Measurements from ENCODE around the gene EIPR1.
"Not testable (repeated sequence)": the region's sequence is repeated elsewhere in the genome, so short reads cannot be mapped to it uniquely, and the experiment has no call there.

EIPR1 gene

GRCh38 chr2:3357926-3358325 lies 19.7 kb downstream of the EIPR1 start:
- H3K9me3 ChIP-seq (ENCODE audit: control insufficient read depth, insufficient read depth, low read length): no peaks in the 10 kb centered on the region
- no CpG with 5 or more reads among the region's 8 CpGs for WGBS (ENCODE audit: insufficient coverage, insufficient read length)
- H3K36me3 ChIP-seq (ENCODE audit: control insufficient read depth, insufficient read depth, low read length): no peaks in the 10 kb centered on the region
- H3K4me3 ChIP-seq (ENCODE audit: low read length): no peak overlapping the region
- H3K27ac ChIP-seq (ENCODE audit: low read length): no peak overlapping the region
- H3K4me1 ChIP-seq (ENCODE audit: control insufficient read depth, insufficient read depth, low read length): peaks cover 2% of the 10 kb centered on the region; the same call in 1 of the 2 replicates
- no peaks in the 10 kb centered on the region for H3K27me3 ChIP-seq (ENCODE audit: control insufficient read depth, insufficient read depth, low read length)
- no peak for DNase-seq (ENCODE audit: low read depth, low spot score)

GRCh38 chr2:3357446-3357845 lies 20.2 kb downstream of the EIPR1 start:
- not testable (repeated sequence) for DNase-seq (ENCODE audit: low read depth, low spot score); H3K9me3 ChIP-seq (ENCODE audit: control insufficient read depth, insufficient read depth, low read length); H3K4me1 ChIP-seq (ENCODE audit: control insufficient read depth, insufficient read depth, low read length); H3K4me3 ChIP-seq (ENCODE audit: low read length); H3K27ac ChIP-seq (ENCODE audit: low read length); H3K36me3 ChIP-seq (ENCODE audit: control insufficient read depth, insufficient read depth, low read length); H3K27me3 ChIP-seq (ENCODE audit: control insufficient read depth, insufficient read depth, low read length)
- no CpG with 5 or more reads among the region's 2 CpGs for WGBS (ENCODE audit: insufficient coverage, insufficient read length)

DNA sequence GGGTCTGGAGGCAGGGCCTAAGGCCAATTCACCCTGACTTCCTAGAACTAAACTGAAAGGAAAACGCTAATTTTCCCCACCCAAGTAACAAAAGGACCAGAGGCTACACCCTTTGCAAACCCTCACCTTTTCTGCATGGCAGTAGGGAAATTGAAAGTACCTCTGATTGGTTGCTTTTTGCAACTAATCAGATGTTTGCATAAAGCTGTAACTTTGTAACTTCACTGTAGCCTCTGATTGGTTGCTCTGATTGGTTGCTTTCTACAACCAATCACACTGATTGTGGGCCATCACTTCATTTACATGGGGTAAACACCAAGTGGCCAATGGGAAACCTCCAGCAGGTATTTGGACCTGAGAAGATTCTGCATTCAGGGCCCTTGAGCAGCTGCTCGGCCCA lies 20.8 kb downstream of the EIPR1 start:
- H3K27me3 ChIP-seq (ENCODE audit: control insufficient read depth, insufficient read depth, low read length): no peaks in the 10 kb centered on the region
- no peak overlapping the region for H3K27ac ChIP-seq (ENCODE audit: low read length)
- DNase-seq (ENCODE audit: low read depth, low spot score): no peak
- H3K4me1 ChIP-seq (ENCODE audit: control insufficient read depth, insufficient read depth, low read length): peaks cover 2% of the 10 kb centered on the region; the same call in 1 of the 2 replicates
- H3K36me3 ChIP-seq (ENCODE audit: control insufficient read depth, insufficient read depth, low read length): no peaks in the 10 kb centered on the region
- H3K9me3 ChIP-seq (ENCODE audit: control insufficient read depth, insufficient read depth, low read length): no peaks in the 10 kb centered on the region
- no peak overlapping the region for H3K4me3 ChIP-seq (ENCODE audit: low read length)
- no CpG with 5 or more reads among the region's 2 CpGs for WGBS (ENCODE audit: insufficient coverage, insufficient read length)

DNA sequence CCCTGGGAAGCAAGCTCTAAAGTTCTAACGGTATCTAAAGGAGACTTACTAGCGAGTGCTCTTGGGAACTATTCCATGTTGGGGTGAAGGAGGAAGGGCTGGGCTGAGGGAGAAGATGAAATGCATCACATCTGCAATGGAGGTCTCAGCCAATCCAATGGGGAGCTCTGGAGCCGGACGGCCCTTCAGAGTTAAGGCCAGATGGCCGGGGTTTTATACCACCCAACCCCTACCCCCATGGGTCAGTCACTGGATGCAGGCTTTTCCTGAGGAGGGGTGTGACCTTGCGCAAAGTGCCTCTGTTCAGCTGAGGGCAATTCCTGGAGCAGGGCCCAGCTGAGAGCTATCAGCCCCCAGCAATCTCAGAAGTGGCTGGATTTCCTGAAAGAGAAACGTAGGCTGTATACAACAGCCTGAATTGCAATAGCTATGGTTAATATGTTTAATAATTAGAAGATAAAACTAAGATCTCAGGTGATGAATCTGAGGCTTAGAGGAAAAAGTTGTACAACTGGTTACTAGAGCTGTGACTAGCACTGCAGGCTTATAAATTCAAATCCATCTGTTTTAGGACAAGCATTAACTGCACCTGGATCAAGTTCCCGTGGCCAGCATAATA lies 21.6 kb downstream of the EIPR1 start:
- Histone ChIP-seq H3K4me1 (ENCODE audit: control insufficient read depth, insufficient read depth, low read length) (peaks cover 2% of the 10 kb centered on the region; the same call in 1 of the 2 replicates), H3K36me3 (ENCODE audit: control insufficient read depth, insufficient read depth, low read length) (no peaks in the 10 kb centered on the region), H3K4me3 (ENCODE audit: low read length) (no peak overlapping the region), H3K27me3 (ENCODE audit: control insufficient read depth, insufficient read depth, low read length) (no peaks in the 10 kb centered on the region), H3K9me3 (ENCODE audit: control insufficient read depth, insufficient read depth, low read length) (no peaks in the 10 kb centered on the region), H3K27ac (ENCODE audit: low read length) (no peak overlapping the region)
- no peak for DNase-seq (ENCODE audit: low read depth, low spot score)
- WGBS (ENCODE audit: insufficient coverage, insufficient read length): no CpG with 5 or more reads among the region's 8 CpGs

- WGBS (ENCODE audit: insufficient coverage, insufficient read length): no CpG with 5 or more reads among the region's 3 CpGs
- peaks cover 2% of the 10 kb centered on the region; the same call in 1 of the 2 replicates for H3K4me1 ChIP-seq (ENCODE audit: control insufficient read depth, insufficient read depth, low read length)
- H3K4me3 ChIP-seq (ENCODE audit: low read length): no peak overlapping the region
- H3K36me3 ChIP-seq (ENCODE audit: control insufficient read depth, insufficient read depth, low read length): no peaks in the 10 kb centered on the region
- no peak overlapping the region for H3K27ac ChIP-seq (ENCODE audit: low read length)
- no peak for DNase-seq (ENCODE audit: low read depth, low spot score)
- no peaks in the 10 kb centered on the region for H3K27me3 ChIP-seq (ENCODE audit: control insufficient read depth, insufficient read depth, low read length)
- H3K9me3 ChIP-seq (ENCODE audit: control insufficient read depth, insufficient read depth, low read length): no peaks in the 10 kb centered on the region
Measured at GRCh38 chr2:3354986-3355385, 22.6 kb downstream of the EIPR1 start.

DNA sequence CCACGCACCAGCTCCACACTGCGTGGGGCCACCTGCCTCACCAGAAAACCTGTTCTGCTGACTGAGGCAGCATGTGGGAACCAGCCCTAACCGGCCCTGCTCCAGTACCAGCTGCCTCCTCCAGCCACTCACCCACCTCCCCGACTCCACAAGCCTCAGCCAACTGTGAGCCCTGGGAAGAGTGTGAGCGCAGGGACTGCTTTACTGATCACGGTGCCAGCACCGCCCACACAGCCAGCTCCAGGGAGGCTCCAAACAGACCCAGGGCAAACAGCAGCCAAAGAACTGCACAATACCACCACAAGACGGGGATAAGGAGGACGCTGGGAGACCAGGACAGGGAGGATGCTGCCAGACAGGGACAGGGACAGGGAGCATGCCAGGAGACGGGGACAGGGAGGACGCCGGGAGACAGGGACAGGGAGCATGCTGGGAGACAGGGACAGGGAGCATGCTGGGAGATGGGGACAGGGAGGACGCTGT lies 28.4 kb downstream of the EIPR1 start:
- WGBS (ENCODE audit: insufficient coverage, insufficient read length): no CpG with 5 or more reads among the region's 13 CpGs
- Histone ChIP-seq H3K27ac (ENCODE audit: low read length) (no peak overlapping the region), H3K36me3 (ENCODE audit: control insufficient read depth, insufficient read depth, low read length) (no peaks in the 10 kb centered on the region), H3K4me1 (ENCODE audit: control insufficient read depth, insufficient read depth, low read length) (no peaks in the 10 kb centered on the region), H3K27me3 (ENCODE audit: control insufficient read depth, insufficient read depth, low read length) (no peaks in the 10 kb centered on the region), H3K9me3 (ENCODE audit: control insufficient read depth, insufficient read depth, low read length) (no peaks in the 10 kb centered on the region), H3K4me3 (ENCODE audit: low read length) (no peak overlapping the region)
- no peak for DNase-seq (ENCODE audit: low read depth, low spot score)

DNA sequence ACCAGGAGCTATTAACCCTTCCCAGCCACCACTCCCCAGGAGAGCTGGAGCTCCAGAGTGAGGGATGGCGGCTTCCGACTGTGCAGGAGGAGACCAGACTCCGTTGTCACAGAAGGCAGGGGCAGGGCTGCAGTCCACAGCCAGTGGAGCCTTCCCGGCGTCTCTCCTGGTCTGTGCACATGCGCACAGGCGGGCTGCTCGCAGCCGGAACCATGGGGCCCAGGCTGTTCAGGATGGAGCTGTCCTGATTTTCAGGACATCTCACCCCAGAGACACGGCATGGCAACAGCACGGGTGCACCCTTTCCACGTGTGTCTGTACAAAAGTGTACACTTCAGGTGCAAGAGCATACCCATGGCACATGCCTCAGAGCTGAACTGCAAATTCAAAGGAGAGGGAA lies 28.9 kb downstream of the EIPR1 start:
- Histone ChIP-seq H3K4me3 (ENCODE audit: low read length) (no peak overlapping the region), H3K27me3 (ENCODE audit: control insufficient read depth, insufficient read depth, low read length) (no peaks in the 10 kb centered on the region), H3K9me3 (ENCODE audit: control insufficient read depth, insufficient read depth, low read length) (no peaks in the 10 kb centered on the region), H3K4me1 (ENCODE audit: control insufficient read depth, insufficient read depth, low read length) (no peaks in the 10 kb centered on the region), H3K27ac (ENCODE audit: low read length) (no peak overlapping the region), H3K36me3 (ENCODE audit: control insufficient read depth, insufficient read depth, low read length) (no peaks in the 10 kb centered on the region)
- no peak for DNase-seq (ENCODE audit: low read depth, low spot score)
- WGBS (ENCODE audit: insufficient coverage, insufficient read length): no CpG with 5 or more reads among the region's 12 CpGs

DNA sequence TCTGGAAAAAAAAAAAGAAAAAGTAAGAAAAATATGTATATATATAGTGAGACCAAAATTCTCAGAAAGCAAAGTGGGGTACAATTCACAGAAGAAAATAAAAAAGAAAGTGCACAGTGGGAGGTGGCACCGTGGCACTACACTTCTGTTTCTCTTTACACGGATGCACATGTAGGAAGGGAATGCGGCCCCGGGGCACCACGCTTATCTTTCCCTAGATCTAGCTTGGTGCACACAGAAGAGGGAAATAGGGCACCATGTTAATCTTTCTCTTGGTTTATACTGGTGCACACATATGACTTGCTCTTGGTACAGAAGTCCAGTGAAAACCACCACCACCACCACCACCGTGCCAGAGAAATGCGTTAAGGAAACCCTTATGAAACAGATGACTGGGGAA lies 32.0 kb downstream of the EIPR1 start:
- DNase-seq (ENCODE audit: low read depth, low spot score): no peak
- no peak overlapping the region for H3K27ac ChIP-seq (ENCODE audit: low read length)
- no CpG with 5 or more reads among the region's 7 CpGs for WGBS (ENCODE audit: insufficient coverage, insufficient read length)
- H3K27me3 ChIP-seq (ENCODE audit: control insufficient read depth, insufficient read depth, low read length): no peaks in the 10 kb centered on the region
- H3K9me3 ChIP-seq (ENCODE audit: control insufficient read depth, insufficient read depth, low read length): no peaks in the 10 kb centered on the region
- H3K36me3 ChIP-seq (ENCODE audit: control insufficient read depth, insufficient read depth, low read length): peaks cover 3% of the 10 kb centered on the region; the same call in 1 of the 2 replicates
- H3K4me3 ChIP-seq (ENCODE audit: low read length): no peak overlapping the region
- no peaks in the 10 kb centered on the region for H3K4me1 ChIP-seq (ENCODE audit: control insufficient read depth, insufficient read depth, low read length)

- no peak overlapping the region for H3K27ac ChIP-seq (ENCODE audit: low read length)
- no peaks in the 10 kb centered on the region for H3K4me1 ChIP-seq (ENCODE audit: control insufficient read depth, insufficient read depth, low read length)
- no CpG with 5 or more reads among the region's 6 CpGs for WGBS (ENCODE audit: insufficient coverage, insufficient read length)
- H3K4me3 ChIP-seq (ENCODE audit: low read length): no peak overlapping the region
- no peaks in the 10 kb centered on the region for H3K9me3 ChIP-seq (ENCODE audit: control insufficient read depth, insufficient read depth, low read length)
- peaks cover 3% of the 10 kb centered on the region; the same call in 1 of the 2 replicates for H3K36me3 ChIP-seq (ENCODE audit: control insufficient read depth, insufficient read depth, low read length)
- H3K27me3 ChIP-seq (ENCODE audit: control insufficient read depth, insufficient read depth, low read length): no peaks in the 10 kb centered on the region
- no peak for DNase-seq (ENCODE audit: low read depth, low spot score)
Measured at GRCh38 chr2:3344897-3345296, 32.7 kb downstream of the EIPR1 start.

- Histone ChIP-seq H3K36me3 (ENCODE audit: control insufficient read depth, insufficient read depth, low read length) (peaks cover 3% of the 10 kb centered on the region; the same call in 1 of the 2 replicates), H3K4me3 (ENCODE audit: low read length) (no peak overlapping the region), H3K9me3 (ENCODE audit: control insufficient read depth, insufficient read depth, low read length) (no peaks in the 10 kb centered on the region), H3K27me3 (ENCODE audit: control insufficient read depth, insufficient read depth, low read length) (no peaks in the 10 kb centered on the region), H3K27ac (ENCODE audit: low read length) (no peak overlapping the region), H3K4me1 (ENCODE audit: control insufficient read depth, insufficient read depth, low read length) (no peaks in the 10 kb centered on the region)
- DNase-seq (ENCODE audit: low read depth, low spot score): no peak
- no CpG with 5 or more reads among the region's 11 CpGs for WGBS (ENCODE audit: insufficient coverage, insufficient read length)
Measured at GRCh38 chr2:3343012-3343411, 34.6 kb downstream of the EIPR1 start.

DNA sequence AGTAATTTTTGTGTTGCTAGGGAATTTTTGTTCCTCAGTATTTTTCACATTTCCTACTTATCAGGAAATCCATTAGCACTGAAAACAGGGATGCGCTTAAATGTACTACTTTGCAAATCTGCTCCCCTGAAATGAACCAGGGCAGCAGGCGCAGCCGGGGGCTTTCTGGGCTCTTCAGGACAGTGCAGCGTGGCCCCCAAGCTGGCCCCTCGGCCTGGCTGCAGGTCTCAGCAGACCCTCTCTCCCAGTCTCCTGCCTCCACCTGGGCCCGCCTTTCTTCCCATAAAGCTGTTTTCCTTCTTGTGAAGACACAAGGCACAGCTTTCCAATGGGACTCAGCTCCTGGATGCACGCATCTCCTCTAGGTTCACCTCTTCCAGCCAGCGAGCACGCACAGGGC lies 35.3 kb downstream of the EIPR1 start:
- H3K4me3 ChIP-seq (ENCODE audit: low read length): no peak overlapping the region
- peaks cover 3% of the 10 kb centered on the region; the same call in 1 of the 2 replicates for H3K36me3 ChIP-seq (ENCODE audit: control insufficient read depth, insufficient read depth, low read length)
- no CpG with 5 or more reads among the region's 9 CpGs for WGBS (ENCODE audit: insufficient coverage, insufficient read length)
- no peaks in the 10 kb centered on the region for H3K4me1 ChIP-seq (ENCODE audit: control insufficient read depth, insufficient read depth, low read length)
- no peak overlapping the region for H3K27ac ChIP-seq (ENCODE audit: low read length)
- no peaks in the 10 kb centered on the region for H3K9me3 ChIP-seq (ENCODE audit: control insufficient read depth, insufficient read depth, low read length)
- H3K27me3 ChIP-seq (ENCODE audit: control insufficient read depth, insufficient read depth, low read length): no peaks in the 10 kb centered on the region
- no peak for DNase-seq (ENCODE audit: low read depth, low spot score)
